Astrocyte of the cerebellum (primary cell): ENCODE results near the gene NKD2.
"Not testable (repeated sequence)": the region's sequence is repeated elsewhere in the genome, so short reads cannot be mapped to it uniquely, and the experiment has no call there.

Experiments used
- DNase-seq: peaks from one replicate; pipeline ENCODE4 v3.0.0-alpha.2; 2011; ENCODE audit warnings: low read depth
- H3K4me3 ChIP-seq: 2 replicates; pipeline ENCODE4 v1.5.1; 2011; ENCODE audit warnings: mild to moderate bottlenecking, low read depth, low read length, moderate library complexity
- in situ Hi-C: cut with HindIII; loops from 2 replicates; pipeline ENCODE4 v1.10.0; 2017; ENCODE audit warnings: low sequenced_read_pairs
- TF ChIP-seq, protein P1 (sequence below): IDR thresholded peaks from 2 replicates; pipeline ENCODE4 v1.5.1; 2012; ENCODE audit warnings: low read length, low read depth, moderate library complexity, mild to moderate bottlenecking; ENCODE audit errors: missing control alignments

Gene NKD2

DNA sequence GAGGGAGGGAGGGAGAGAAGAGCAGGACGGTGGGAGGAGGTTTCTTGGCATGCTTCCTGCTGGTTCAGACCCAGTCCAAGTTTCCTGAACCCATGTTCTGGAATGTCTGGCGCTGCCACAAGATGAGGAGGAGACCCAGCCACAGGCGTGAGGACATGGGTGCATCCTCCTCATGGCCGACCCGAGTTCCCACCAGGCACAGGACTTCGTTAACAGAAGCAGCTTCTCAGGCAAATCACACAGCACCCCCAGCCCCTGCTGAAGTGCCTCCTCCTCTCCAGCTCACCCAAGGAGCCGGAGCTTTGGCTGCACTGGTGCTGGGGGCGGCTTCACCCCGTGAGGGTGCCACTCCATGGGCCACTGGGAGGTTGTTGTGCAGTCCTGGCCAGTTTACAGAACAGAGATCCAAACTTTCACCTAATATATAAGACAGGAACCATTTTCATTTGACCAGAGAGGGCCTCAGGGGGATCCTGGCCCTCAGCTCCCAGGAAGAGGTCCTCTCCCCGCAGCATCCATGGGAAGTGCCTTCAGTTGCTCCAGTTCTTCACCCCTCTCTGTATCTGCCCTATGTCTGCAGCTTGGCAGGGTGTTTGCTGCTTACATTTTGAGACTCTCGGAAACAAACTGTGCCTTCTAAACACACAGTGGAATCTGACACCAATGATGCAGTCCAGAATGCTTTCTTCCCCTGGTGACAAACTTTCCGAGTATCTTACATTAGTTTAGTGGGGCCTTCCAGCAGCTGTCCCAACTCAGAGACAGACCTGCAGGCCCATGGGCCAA lies 10.2 kb upstream of the NKD2 start:
- H3K4me3 ChIP-seq: no peak overlapping the region
- no peak for DNase-seq
- TF ChIP-seq, protein P1, sequence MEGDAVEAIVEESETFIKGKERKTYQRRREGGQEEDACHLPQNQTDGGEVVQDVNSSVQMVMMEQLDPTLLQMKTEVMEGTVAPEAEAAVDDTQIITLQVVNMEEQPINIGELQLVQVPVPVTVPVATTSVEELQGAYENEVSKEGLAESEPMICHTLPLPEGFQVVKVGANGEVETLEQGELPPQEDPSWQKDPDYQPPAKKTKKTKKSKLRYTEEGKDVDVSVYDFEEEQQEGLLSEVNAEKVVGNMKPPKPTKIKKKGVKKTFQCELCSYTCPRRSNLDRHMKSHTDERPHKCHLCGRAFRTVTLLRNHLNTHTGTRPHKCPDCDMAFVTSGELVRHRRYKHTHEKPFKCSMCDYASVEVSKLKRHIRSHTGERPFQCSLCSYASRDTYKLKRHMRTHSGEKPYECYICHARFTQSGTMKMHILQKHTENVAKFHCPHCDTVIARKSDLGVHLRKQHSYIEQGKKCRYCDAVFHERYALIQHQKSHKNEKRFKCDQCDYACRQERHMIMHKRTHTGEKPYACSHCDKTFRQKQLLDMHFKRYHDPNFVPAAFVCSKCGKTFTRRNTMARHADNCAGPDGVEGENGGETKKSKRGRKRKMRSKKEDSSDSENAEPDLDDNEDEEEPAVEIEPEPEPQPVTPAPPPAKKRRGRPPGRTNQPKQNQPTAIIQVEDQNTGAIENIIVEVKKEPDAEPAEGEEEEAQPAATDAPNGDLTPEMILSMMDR: no peak
- in situ Hi-C loops: no loop called here

DNA sequence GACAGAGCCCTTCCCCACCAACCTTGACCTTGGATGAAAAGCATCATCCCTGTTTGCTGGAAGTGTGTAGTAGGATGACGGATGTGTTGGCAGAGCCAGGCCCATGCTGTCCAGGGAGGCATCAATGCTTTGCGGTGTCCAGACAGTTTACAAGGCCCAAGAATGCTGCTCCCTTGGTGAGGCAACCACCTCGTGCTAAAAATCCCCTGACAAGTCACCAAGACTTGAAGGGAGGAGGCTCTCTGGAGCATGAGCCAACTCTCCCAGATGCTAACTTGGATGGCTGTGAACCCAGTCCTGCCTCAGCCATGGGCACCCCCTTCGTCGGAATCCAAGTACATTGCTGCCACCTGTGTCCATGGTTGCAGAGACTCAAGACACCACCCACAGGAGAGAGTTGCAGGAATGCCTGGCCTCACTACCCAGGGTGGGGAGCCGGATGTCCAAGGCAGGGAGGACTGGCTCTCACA lies 9.5 kb upstream of the NKD2 start:
- in situ Hi-C loops: no loop called here
- no peak for DNase-seq
- TF ChIP-seq, protein P1: no peak
- no peak overlapping the region for H3K4me3 ChIP-seq

- in situ Hi-C loops: no loop called here
- TF ChIP-seq, protein P1: no peak
- DNase-seq: no peak
- H3K4me3 ChIP-seq: no peak overlapping the region
Observed at GRCh38 chr5:999724-1000123, 8.9 kb upstream of the NKD2 start.

DNA sequence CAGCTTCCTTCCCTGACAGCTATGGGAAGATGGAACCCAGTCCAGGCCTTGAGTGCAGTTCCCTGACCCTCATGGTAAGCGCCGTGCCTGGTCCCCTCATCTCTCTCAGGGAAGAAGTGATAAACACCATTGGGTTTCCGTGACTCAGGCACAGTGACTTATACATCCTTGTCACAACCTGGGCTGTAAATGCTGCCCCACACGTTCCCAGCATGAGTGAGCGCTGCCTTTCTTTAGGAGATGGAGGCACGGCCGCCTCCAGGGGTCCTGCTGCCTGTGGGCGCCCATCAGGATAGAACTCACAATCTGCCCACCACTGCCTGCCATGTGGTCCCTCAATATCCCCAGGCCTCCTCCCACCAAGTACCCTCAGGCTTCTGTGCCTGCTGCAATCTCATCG lies 8.3 kb upstream of the NKD2 start:
- H3K4me3 ChIP-seq: no peak overlapping the region
- TF ChIP-seq, protein P1: no peak
- in situ Hi-C loops: no loop called here
- DNase-seq: no peak

- H3K4me3 ChIP-seq, in situ Hi-C loops, DNase-seq: not testable (repeated sequence)
Observed at GRCh38 chr5:1000831-1001230, 7.8 kb upstream of the NKD2 start.

DNA sequence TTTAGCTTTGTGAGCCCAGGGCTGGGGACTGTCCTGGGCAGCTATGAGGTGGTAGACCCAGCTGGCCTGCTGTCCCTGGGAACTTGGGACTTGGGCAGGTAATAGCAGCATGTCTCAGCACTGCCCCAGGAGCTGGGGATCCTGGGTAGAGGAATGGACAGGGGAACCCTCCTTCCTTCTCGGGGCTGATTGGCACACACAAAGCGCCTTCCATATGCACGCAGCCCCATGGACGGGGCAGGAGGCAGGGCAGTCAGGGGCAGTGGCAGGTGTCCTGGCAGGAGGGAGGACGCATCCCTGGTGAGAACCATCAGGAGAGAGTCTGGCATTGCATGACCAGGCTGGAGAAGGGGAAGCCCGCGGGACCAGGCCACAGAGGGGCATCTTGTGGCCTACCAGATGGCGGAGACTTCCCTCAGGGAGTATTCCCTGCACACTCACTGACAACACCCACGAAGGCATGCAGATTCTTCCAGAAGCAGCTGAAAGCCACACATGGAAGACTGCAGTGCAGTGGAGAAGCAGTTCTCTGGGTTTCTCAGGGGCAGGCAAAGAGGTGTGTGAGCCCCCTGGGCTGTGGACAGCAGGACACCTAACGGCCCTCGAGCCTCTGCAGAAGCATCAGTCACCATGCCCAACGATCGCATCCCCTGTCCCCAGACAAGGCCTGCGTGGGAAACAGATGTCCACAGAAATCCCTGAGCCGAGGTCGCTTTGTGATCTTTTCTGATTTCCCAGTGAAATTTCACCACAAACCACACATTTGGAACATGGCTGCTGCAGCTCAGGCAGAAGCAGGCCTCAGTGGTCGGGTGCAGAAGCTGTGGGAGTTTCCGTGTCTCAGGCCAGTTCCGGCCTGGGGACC lies 7.0 kb upstream of the NKD2 start:
- in situ Hi-C loops: no loop called here
- H3K4me3 ChIP-seq: no peak overlapping the region
- TF ChIP-seq, protein P1: no peak
- DNase-seq: no peak

GRCh38 chr5:1002271-1002546 lies 6.4 kb upstream of the NKD2 start:
- TF ChIP-seq, protein P1: no peak
- in situ Hi-C loops: no loop called here
- no peak overlapping the region for H3K4me3 ChIP-seq
- DNase-seq: no peak
